ENCODE data around the gene ITPKC. TPM values are rescaled to one million over a fixed set of nuclear protein-coding genes. Genes with fewer than 3 reads are reported as not detected.

Gene ITPKC
- total and polyA plus RNA-seq, 2 experiments from 2014 or later: 5.3 to 12.6 TPM

- H3F3A ChIP-seq (replicated peaks; ENCODE audit: low read depth): 0 out of 2 replicates have a peak, but pooled peaks cover 6% of the 10 kb centered on the region
These were observed 10.8 kb upstream of the ITPKC start for GRCh38 chr19:40705950-40706619.

GRCh38 chr19:40707615-40708014, 9.3 kb upstream of the ITPKC start:
- peaks cover 53% of the 10 kb centered on the region for H3K36me3 Mint-ChIP-seq (ENCODE audit: low read depth)
- peaks cover 6% of the 10 kb centered on the region for H3K4me1 Mint-ChIP-seq
- no peak for DNase-seq (ENCODE audit: low spot score)
- no peaks in the 10 kb centered on the region for H3K9me2 ChIP-seq (ENCODE audit: insufficient read depth)
- H3K9me3 Mint-ChIP-seq: no peaks in the 10 kb centered on the region
- no peak overlapping the region for H2AFZ ChIP-seq
- H3K4me1 ChIP-seq (ENCODE audit: insufficient read depth): 0 out of 2 replicates have a peak, but pooled peaks cover 3% of the 10 kb centered on the region
- H3K4me3 ChIP-seq: no peak overlapping the region
- TF ChIP-seq EZH2phosphoT487 (IDR thresholded peaks at IDR 0.05; ENCODE audit: unreplicated experiment) (no peak), POLR2AphosphoS5 (IDR thresholded peaks at IDR 0.05; ENCODE audit: low read depth) (no peak)
- TF ChIP-seq, protein P1, sequence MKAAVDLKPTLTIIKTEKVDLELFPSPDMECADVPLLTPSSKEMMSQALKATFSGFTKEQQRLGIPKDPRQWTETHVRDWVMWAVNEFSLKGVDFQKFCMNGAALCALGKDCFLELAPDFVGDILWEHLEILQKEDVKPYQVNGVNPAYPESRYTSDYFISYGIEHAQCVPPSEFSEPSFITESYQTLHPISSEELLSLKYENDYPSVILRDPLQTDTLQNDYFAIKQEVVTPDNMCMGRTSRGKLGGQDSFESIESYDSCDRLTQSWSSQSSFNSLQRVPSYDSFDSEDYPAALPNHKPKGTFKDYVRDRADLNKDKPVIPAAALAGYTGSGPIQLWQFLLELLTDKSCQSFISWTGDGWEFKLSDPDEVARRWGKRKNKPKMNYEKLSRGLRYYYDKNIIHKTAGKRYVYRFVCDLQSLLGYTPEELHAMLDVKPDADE (IDR thresholded peaks at IDR 0.05): no peak
- H3K27me3 ChIP-seq (ENCODE audit: insufficient read depth): no peaks in the 10 kb centered on the region
- H3K27me3 Mint-ChIP-seq (ENCODE audit: insufficient read depth, low read depth, poor library complexity): peaks cover 5% of the 10 kb centered on the region
- peaks cover 19% of the 10 kb centered on the region for H3K36me3 ChIP-seq (ENCODE audit: insufficient read depth)
- H3K79me2 ChIP-seq (replicated peaks; ENCODE audit: insufficient read depth): no peaks in the 10 kb centered on the region
- H3K27ac ChIP-seq (ENCODE audit: low read depth): no peak overlapping the region
- no peak overlapping the region for H3K27ac Mint-ChIP-seq
- no peak overlapping the region for H3K4me2 ChIP-seq
- H3F3A ChIP-seq (replicated peaks; ENCODE audit: low read depth): 0 out of 2 replicates have a peak, but pooled peaks cover 6% of the 10 kb centered on the region
- no peak for ATAC-seq
- no peaks in the 10 kb centered on the region; the same call in 1 of the 2 replicates for H4K20me1 ChIP-seq (replicated peaks; ENCODE audit: insufficient read depth)
- no peak overlapping the region for H3K4me3 Mint-ChIP-seq

More at GRCh38 chr19:40705950-40706619, 10.8 kb upstream of the ITPKC start:
- Mint-ChIP-seq H3K4me1 (peaks cover 10% of the 10 kb centered on the region), H3K27ac (no peak overlapping the region), H3K27me3 (ENCODE audit: insufficient read depth, low read depth, poor library complexity) (peaks cover 6% of the 10 kb centered on the region), H3K36me3 (ENCODE audit: low read depth) (peaks cover 53% of the 10 kb centered on the region), H3K9me3 (no peaks in the 10 kb centered on the region), H3K4me3 (no peak overlapping the region)
- H2AFZ ChIP-seq: no peak overlapping the region
- no peak overlapping the region for H3K4me3 ChIP-seq
- no peaks in the 10 kb centered on the region for H3K27me3 ChIP-seq (ENCODE audit: insufficient read depth)
- no peaks in the 10 kb centered on the region for H3K9me2 ChIP-seq (ENCODE audit: insufficient read depth)
- DNase-seq (ENCODE audit: low spot score) (no peak), ATAC-seq (no peak)
- peaks cover 18% of the 10 kb centered on the region for H3K36me3 ChIP-seq (ENCODE audit: insufficient read depth)
- H3K4me1 ChIP-seq (ENCODE audit: insufficient read depth): 0 out of 2 replicates have a peak, but pooled peaks cover 3% of the 10 kb centered on the region
- H4K20me1 ChIP-seq (replicated peaks; ENCODE audit: insufficient read depth): no peaks in the 10 kb centered on the region; the same call in 1 of the 2 replicates
- TF ChIP-seq REST (IDR thresholded peaks at IDR 0.05; ENCODE audit: unreplicated experiment) (no peak), POLR2AphosphoS5 (IDR thresholded peaks at IDR 0.05; ENCODE audit: low read depth) (no peak), EZH2 (IDR thresholded peaks at IDR 0.05; ENCODE audit: low read depth, unreplicated experiment) (no peak)
- no peaks in the 10 kb centered on the region for H3K79me2 ChIP-seq (replicated peaks; ENCODE audit: insufficient read depth)
- H3K4me2 ChIP-seq: no peak overlapping the region
- no peak overlapping the region for H3K27ac ChIP-seq (ENCODE audit: low read depth)

All from GM23338 (cell line).